Left hindlimb (tissue), 1 donor: Measurements from ENCODE around the gene NPW.
A peak's percentile ranks its signal among the peaks of the same experiment; 100 is the strongest.

Experiments used
- DNase-seq: peaks from one replicate; pipeline ENCODE4 v3.0.0-alpha.2; 2018

The NPW gene

GRCh38 chr16:1984347-1985225 lies 35.0 kb upstream of the NPW start:
- no peak for DNase-seq

GRCh38 chr16:1985466-1986150 lies 34.0 kb upstream of the NPW start:
- no peak for DNase-seq

DNA sequence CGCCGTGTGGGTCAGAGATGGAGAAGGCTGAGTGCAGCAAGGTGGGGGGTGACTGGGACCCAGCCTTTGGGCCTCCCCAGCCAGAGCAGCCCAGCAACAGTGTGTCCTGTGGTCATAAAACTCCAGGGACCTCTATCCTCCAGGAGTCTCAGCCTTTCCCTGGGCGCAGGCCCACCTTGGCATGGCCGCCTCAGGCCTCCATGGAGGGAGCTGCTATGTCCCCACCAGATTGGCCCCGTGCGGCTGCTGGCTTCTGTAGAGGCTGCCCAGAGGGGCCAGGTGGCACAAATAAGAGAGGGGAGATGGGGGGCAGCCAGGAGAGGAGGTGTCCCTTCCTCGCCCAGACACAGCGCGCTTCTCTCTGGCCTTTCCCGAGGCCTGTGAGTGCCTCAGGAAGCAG lies 32.4 kb upstream of the NPW start:
- no peak for DNase-seq

GRCh38 chr16:1989209-1990100 lies 30.1 kb upstream of the NPW start, which contains the start of gene SYNGR3:
Gene SYNGR3 (plus strand): TSS chr16:1989970. CDS start chr16:1990103, 133 bp downstream.
- DNase-seq = no peak

DNA sequence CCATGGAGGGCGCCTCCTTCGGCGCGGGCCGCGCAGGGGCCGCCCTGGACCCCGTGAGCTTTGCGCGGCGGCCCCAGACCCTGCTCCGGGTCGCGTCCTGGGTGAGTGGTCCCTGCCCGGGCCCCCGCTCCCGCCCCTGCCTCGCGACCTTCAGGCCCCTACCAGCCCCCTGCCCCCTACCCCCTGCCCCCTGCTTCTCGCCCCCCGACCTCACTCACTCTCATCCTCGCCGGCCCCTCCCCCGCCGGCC lies 29.6 kb upstream of the NPW start:
- no peak for DNase-seq

DNA sequence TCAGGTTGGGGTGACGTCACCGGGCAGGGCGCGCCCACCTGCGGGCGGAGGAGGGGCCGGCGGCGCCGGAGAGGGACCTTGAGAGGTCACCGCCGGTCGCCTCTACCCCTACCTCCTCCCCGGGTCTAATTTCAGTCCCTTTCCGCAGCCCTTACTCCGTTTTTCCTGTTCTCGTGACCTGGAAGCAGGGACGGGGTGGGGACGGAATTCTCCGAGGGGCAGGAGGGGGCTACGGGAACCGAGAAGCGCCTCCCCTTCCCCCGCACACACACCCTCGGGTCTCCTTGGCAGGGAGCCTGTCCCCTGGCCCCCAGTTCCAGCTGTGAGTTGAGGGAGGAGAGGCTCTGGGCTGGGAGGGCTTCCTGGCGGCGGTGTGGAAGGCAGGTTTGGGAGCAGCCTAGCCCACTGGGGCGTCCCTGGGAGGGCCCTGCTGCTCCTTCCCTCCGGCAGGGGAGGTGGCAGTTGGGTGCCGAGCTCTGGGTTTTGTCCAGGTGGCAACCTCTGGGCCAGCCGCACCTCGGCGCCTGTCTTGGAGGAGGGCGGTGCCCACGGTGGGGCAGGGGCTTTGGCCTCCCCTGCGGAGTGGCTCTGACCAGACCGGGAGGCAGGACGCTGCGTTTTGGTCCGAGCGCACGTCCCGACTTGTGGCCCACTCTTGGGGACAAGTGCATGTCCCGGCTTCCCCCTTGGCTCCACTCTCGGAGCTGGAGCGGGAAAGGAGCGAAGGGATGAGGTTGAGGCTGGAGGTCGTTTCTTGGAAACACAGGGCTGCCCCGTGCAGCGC lies 29.0 kb upstream of the NPW start:
- DNase-seq = no peak

DNA sequence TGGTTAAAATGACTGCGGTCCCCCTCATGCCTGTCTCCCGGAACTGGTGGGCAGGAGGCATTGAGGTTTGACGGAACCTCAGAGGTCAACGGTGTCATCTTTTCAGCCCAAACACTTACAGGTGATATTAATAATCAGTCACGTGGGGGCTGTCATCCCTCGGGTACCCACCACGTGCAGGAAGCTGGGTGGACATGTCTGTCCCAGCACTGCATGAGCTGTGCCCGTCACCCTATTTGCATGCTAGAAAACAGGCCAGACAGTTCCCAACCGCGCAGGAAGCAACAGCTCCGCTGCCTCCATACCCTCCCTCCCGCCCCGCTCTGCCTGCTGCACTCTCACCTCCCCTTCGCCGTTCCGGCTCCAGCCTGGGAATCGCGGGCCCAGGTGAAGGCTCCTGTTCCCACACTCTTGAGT lies 28.4 kb upstream of the NPW start:
- DNase-seq = no peak

DNA sequence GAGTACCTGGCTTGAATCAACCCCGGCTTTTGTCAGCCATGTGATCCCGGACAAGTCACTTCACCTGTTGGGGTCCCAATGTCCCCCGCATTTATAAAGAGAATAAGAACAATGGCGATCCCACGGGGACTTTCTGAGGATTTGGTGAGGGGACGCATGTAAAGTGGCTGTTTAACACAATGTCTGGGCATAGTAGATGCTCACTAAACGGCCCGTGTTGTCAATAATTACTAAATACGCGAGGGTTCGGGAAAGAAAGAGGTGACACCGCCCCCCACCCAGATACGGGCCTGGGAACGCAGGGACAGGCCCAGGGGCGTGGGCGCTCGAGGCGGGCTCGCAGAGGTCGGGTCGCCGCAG lies 28.0 kb upstream of the NPW start:
- no peak for DNase-seq

- DNase-seq = peak; percentile 95
Observed at GRCh38 chr16:1991948-1992703, 27.5 kb upstream of the NPW start.

- no peak for DNase-seq
Observed at GRCh38 chr16:1992704-1993317, 26.8 kb upstream of the NPW start.

DNA sequence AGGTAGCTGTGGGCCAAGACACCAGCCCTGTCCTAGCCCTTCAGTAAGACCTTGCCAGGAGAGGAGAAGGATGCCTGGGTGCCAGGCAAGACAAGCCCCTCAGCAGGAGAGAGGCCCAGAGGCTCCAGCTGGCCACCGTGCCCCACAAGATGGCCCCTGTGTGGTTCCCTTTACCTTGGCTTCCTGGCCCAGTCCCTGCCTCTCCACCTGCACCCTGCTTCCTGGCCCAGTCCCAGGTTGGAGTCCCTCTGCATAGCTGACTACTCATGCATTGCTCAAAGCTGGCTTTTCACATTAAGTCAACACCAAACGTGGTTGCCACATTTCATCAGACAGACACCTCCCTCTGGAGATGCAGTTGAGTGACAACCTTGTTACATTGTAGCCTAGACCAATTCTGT lies 25.9 kb upstream of the NPW start:
- DNase-seq = no peak

GRCh38 chr16:1997494-1998359 lies 21.9 kb upstream of the NPW start:
- no peak for DNase-seq

DNA sequence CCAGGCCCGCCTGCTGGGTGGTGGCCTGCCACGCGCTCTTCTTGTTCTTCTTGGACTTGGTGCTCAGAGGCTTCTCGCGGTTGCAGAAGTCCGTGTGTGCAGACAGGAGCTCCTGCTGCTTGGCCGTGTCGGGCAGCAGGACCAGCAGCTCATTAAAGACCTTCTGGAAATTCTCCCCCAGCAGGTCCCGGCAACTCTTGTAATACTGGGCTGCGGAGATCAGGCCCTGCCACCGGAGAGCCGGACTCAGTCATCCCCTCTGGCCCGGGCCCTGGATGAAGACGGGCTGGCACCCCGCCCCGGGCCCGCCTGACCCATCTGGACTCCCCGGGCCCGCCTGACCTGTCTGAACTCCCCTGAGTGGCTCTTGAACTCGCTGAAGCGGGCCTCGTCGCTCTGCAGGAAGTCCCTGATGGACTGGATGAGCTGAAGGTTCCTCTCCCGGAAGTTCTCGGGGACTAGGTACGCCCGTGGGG lies 21.2 kb upstream of the NPW start:
- no peak for DNase-seq

DNA sequence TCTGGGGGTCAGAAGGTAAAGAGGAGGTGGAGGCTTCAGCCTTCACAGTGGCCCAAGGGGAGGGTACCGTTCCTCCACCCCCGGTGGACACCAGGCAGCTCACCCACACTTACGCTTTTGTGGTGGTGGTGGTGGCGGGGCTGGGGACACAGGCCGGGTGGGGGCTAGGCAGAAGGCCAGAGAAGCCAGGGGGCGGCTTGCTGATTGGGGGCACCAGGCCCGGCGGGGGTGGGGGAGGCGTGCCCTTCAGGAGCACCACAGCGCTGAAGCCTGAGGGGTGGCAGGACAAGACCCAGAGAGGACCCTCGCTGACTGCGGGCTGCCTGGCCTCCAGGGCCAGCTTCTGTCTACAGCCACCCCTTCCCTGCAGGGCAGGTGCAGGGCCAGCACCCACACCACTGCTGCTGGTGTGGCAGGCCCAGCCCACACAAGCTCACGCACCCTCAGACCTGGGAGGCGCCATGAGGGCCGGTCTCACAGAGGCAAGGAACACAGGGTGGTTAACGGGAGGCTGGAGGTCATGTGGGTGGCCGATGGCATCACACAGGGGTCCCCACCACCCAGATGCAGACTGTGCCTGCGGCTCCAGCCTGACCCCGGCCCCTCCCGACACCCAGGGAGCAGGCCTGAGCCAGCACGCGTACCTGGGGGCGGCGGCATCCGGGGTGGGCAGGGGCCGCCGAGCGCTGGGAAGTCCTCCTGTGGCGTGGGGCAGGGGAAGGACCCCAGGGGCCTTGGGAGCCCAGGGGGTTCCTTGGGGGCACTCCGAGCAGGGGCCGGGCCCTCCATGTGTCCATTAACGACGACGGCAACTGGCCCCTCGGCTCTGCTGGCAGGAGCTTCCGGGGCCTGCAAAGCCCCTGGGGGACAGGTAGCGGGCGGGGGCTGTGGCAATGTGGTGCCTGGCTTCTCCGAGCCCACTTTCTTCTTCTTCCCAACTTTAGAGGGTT lies 20.5 kb upstream of the NPW start:
- DNase-seq = no peak

DNA sequence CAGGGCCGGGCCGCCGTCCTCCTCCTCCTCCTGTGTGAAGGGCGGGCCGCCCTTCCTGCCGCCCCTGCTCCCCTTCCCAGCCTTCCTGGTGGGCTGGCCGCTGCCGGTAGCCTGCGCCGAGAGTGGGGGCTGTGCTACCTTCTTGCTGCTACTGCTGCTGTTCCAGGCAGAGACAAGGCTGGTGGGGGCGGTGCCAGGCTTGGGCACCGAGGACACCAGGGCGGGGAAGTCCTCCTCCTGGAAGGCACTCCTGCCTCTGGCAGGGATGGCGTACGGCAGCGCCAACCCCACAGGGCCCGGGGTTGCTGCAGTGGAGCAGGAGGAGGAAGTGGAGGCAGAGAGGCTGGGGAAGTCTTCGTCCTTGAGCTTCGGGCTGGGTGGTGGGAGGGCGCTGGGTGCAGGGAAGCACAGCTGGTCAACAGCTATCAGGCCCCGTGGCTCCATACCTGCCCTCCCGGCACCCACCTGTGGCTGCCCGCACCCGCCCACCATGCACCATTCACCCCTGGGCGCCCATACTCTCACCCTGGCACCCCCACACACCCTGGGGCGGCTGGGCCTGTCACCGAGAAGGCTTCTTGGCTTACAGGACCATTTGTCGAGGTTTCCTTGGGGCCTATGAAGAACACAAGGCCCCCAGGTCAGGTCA lies 19.6 kb upstream of the NPW start:
- DNase-seq = no peak

- DNase-seq = no peak
Observed at GRCh38 chr16:2001035-2001434, 18.6 kb upstream of the NPW start.

DNA sequence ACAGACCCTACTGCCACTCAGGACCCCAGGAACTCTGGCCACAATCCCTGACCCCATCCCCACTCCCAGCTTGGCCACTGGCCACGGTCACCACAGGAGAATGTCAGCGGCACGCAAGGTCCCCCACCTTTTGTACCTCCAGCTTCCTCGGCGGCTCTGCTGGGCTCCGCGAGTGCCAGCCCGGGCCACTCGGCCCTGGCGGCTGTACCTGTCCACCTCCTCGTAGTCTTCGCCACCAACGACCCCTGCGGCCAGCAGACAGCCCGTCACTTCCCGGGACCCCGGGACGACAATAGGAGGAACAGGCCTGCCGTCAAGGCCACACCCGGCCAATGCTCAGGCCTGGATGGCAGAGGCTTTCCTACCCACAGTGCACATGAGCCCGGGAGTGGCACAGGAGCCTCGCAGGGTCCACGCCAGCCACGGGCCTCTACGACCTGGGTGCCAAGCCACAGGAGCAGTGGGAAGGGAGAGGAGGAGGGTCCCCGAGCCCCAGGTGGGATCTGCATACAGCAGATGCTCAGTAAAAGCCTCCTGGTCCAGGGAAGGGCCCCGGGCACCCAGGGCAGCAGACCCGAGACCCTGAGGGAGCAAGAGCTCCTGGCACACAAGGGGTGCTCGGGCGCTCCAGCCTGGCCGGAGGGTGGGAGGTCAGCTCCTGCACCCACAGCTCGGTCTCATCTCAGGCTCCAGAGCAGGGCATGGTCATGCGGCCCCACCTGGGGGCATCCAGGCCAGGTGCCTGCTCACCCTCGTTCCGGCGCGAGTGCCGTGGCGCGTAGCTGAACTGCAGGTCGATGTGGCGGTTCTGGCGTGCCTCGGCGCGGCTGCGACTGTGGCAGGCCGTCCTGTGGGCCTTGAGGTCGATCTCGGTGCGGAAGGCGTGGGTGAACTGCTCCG lies 17.9 kb upstream of the NPW start:
- DNase-seq = no peak
